GM19452 (cell line): ENCODE measurements around the gene OTOP3.
"Not testable (repeated sequence)": the region's sequence is repeated elsewhere in the genome, so short reads cannot be mapped to it uniquely, and the experiment has no call there.

Experiments
- ATAC-seq: cut with Tn5 transposase; IDR thresholded peaks from one replicate; pipeline ENCODE4 v1.9.1; 2021; ENCODE audit not compliant: unreplicated experiment

The OTOP3 gene

GRCh38 chr17:74981318-74981978, 45.8 kb downstream of the OTOP3 start:
- no peak for ATAC-seq

- ATAC-seq = peak; percentile 60
These were observed 46.4 kb downstream of the OTOP3 start for GRCh38 chr17:74981979-74982662.

GRCh38 chr17:74982663-74983313, 47.1 kb downstream of the OTOP3 start:
- ATAC-seq = not testable (repeated sequence)

- no peak for ATAC-seq
These were observed 50.5 kb downstream of the OTOP3 start for GRCh38 chr17:74986206-74986576.

- ATAC-seq = peak; percentile 95
These were observed 51.8 kb downstream of the OTOP3 start, which contains the start of gene CDR2L for GRCh38 chr17:74987418-74987908. CDR2L (plus strand) TSS chr17:74987632; CDS start chr17:74988044, 412 bp downstream.

GRCh38 chr17:74987909-74988711, 52.4 kb downstream of the OTOP3 start:
- peak; percentile 23 for ATAC-seq

- no peak for ATAC-seq
These were observed 54.9 kb downstream of the OTOP3 start for GRCh38 chr17:74990581-74991105.

- no peak for ATAC-seq
These were observed 56.5 kb downstream of the OTOP3 start for GRCh38 chr17:74992223-74992622.

- ATAC-seq = no peak
These were observed 58.7 kb downstream of the OTOP3 start for GRCh38 chr17:74994440-74994839.

- no peak for ATAC-seq
These were observed 60.1 kb downstream of the OTOP3 start for GRCh38 chr17:74995847-74996246.

GRCh38 chr17:74998783-74999182, 63.1 kb downstream of the OTOP3 start:
- ATAC-seq = no peak

- no peak for ATAC-seq
These were observed 63.8 kb downstream of the OTOP3 start for GRCh38 chr17:74999523-74999922.
